ENCODE data around the gene NR1D1.

DNA sequence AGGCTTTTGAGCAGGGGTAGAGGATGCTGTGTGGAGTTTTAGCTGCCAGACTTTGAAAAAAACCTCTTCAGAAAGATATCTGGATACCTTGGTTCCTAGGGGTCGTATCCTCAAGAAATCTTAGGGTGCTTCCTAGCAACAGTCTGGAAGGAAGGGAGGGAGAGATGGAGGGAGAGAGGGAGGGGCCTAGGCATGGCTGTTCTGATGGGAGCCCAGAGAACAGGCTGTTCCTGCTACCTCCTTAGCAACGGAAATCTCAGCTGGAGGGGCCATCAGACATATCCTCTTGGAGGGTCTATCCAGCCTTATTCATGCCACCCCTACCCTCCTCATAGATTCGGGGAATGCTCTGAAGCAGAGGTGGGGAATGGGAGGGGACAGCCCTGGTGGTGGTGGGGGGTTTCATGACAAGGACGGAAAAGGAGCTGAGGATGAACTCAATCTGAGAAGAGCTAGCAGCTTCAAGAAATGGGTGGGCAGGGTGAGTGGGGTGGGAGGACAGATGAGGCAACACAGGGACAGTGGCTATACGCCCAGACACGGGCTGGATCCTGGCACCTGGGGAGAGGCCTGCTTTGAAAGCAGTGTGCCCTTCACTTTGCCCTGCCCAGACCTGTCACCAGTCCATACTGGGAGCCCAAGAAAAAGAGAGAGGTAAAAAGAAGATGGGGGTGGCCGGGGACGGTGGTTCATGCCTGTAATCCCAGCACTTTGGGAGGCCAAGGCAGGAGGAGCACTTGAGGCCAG is 40.5 kb downstream of the NR1D1 start:
- TF ChIP-seq, protein P1, sequence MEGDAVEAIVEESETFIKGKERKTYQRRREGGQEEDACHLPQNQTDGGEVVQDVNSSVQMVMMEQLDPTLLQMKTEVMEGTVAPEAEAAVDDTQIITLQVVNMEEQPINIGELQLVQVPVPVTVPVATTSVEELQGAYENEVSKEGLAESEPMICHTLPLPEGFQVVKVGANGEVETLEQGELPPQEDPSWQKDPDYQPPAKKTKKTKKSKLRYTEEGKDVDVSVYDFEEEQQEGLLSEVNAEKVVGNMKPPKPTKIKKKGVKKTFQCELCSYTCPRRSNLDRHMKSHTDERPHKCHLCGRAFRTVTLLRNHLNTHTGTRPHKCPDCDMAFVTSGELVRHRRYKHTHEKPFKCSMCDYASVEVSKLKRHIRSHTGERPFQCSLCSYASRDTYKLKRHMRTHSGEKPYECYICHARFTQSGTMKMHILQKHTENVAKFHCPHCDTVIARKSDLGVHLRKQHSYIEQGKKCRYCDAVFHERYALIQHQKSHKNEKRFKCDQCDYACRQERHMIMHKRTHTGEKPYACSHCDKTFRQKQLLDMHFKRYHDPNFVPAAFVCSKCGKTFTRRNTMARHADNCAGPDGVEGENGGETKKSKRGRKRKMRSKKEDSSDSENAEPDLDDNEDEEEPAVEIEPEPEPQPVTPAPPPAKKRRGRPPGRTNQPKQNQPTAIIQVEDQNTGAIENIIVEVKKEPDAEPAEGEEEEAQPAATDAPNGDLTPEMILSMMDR (IDR thresholded peaks at IDR 0.05; ENCODE audit: low read length): no peak
- no peak for TF ChIP-seq EZH2 (optimal IDR thresholded peaks at IDR 0.05; ENCODE audit: low read depth, low read length)
- no peak for TF ChIP-seq EZH2phosphoT487 (IDR thresholded peaks at IDR 0.05; ENCODE audit: low read length)

All from MM.1S (cell line).